Activated CD4-positive, alpha-beta T cell treated with anti-CD3 and anti-CD28 coated beads for 36 hours (primary cell): ENCODE data around the gene RFESD. TPM values are rescaled to one million over a fixed set of nuclear protein-coding genes. Genes with fewer than 3 reads are reported as not detected.

Experiments
- ATAC-seq: fragments of 200-7000 bp; cut with Tn5 transposase; one replicate; pipeline ENCODE4 v1.10.0; 2021; ENCODE audit warnings: mild to moderate bottlenecking, moderate library complexity
- CTCF ChIA-PET: fragments of 350-600 bp; sonication (Branson Sonifier 250); formaldehyde crosslinking; loops from one replicate; lab custom pipeline; 2021; ENCODE audit warnings: antibody characterized with exemption; lab: Charles Lee
- POLR2A ChIA-PET: fragments of 350-600 bp; sonication (Branson Sonifier 250); formaldehyde crosslinking; loops from one replicate; lab custom pipeline; 2021; ENCODE audit warnings: antibody characterized with exemption, inconsistent platforms; lab: Charles Lee
- DNase-seq: peaks from one replicate; pipeline ENCODE4 v3.0.0-alpha.2; 2020
- H3K27ac Mint-ChIP-seq: one replicate; pipeline ENCODE4 v1.8.0; 2021; ENCODE audit warnings: mixed read lengths
- H3K27me3 Mint-ChIP-seq: one replicate; pipeline ENCODE4 v1.8.0; 2021; ENCODE audit warnings: mixed read lengths
- H3K36me3 Mint-ChIP-seq: one replicate; pipeline ENCODE4 v1.8.0; 2021; ENCODE audit warnings: low read depth, mixed read lengths
- H3K4me1 Mint-ChIP-seq: one replicate; pipeline ENCODE4 v1.8.0; 2021; ENCODE audit warnings: mixed read lengths
- H3K4me3 Mint-ChIP-seq: one replicate; pipeline ENCODE4 v1.8.0; 2021; ENCODE audit warnings: mild to moderate bottlenecking, moderate library complexity, mixed read lengths
- H3K9me3 Mint-ChIP-seq: one replicate; pipeline ENCODE4 v1.8.0; 2021; ENCODE audit warnings: low read depth, mixed read lengths
- intact Hi-C, 2 experiments: fragments of 100-400 bp; cut with DNase I in 1 of 2; cut with micrococcal nuclease in 1 of 2; formaldehyde crosslinking; loops; one replicate each; pipeline versions ENCODE4 v1.14.2 to v1.15.1; 2022 to 2024; cut with DNase I, micrococcal nuclease
- total RNA-seq, 2 experiments: library from RNA; stranded (reverse); gene quantifications; one replicate each; pipeline ENCODE4 v1.2.3, GENCODE V29; 2021

RFESD gene
- total RNA-seq = 1 to 10 TPM; 4.1 to 9.2 TPM

DNA sequence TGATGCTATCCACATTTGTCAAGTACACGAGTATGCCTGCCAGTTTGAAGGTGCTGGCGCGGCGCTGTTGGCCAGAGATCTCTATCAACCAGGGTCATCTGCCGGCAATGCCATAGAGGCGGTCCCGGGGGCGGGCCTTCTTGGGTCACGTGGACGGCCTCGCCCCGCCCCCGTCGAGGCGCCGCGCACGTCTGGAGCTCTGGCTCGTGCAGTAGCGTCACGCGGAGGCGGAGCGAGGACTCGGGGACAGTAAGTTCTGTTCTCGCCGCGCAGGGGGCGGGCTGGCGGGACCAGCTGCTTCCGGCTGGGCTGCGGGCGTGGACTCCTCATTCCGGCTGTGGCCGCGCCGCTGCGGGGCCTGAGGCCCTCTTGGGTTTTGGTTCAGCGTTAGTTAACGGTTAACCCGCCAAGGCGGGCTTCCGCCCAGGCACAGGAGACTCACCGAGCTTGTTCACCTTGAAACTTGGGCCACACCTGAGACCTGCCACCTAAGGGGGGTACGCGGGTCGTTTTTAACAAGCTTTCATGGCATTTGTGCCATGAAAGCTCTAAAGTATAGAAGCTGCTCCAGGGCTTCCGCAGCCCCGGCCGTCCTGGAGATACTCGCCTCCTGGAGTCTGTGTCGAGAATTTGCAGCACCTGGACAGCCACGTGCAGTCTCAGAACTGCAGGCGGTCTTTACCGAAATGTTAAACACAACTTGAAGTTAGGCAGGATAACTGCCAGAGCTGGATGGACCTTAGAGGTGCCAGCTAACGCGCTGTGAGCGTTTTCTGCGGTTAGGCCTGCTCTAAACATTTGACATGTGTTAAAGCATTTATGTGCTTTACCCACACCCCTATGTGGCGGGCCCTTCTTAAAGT is at the start of gene RFESD:
Gene RFESD, plus strand, starts transcription at position 209 of the 863 bp plus-strand sequence. CDS start 5,495 bp downstream, outside the sequence.
- peak within 1 kb of the TSS; percentile 87 for H3K27ac Mint-ChIP-seq
- intact Hi-C loops = loop anchor here (1.0 to 10.0 kb wide), 14 partner anchors 14 to 1016 kb away; partner anchors contain the start of genes ARSK (in 2 of the 2), GLRX (in 2 of the 2), CAST (in 1 of the 2) and GPR150 (in 1 of the 2)
- H3K4me3 Mint-ChIP-seq = peak within 1 kb of the TSS; percentile 79
- peaks cover 42% of the 10 kb centered on the region for H3K4me1 Mint-ChIP-seq
- POLR2A ChIA-PET = interaction anchor here (0.6 to 1.4 kb wide), 7 partner anchors 15 to 619 kb away, joined by 3 to 5 read pairs (median 5); partner anchors contain the start of genes ARSK, RHOBTB3 and SKIC3
- DNase-seq (peak; percentile 98), ATAC-seq (peak; percentile 92)
- no peaks in the 10 kb centered on the region for H3K27me3 Mint-ChIP-seq
- H3K36me3 Mint-ChIP-seq = no peaks in the 10 kb centered on the region
- CTCF ChIA-PET = interaction anchor here (0.7 to 5.9 kb wide), 16 partner anchors 9 to 482 kb away, joined by 3 to 39 read pairs (median 3); partner anchors contain the start of gene ARSK
- no peaks in the 10 kb centered on the region for H3K9me3 Mint-ChIP-seq

DNA sequence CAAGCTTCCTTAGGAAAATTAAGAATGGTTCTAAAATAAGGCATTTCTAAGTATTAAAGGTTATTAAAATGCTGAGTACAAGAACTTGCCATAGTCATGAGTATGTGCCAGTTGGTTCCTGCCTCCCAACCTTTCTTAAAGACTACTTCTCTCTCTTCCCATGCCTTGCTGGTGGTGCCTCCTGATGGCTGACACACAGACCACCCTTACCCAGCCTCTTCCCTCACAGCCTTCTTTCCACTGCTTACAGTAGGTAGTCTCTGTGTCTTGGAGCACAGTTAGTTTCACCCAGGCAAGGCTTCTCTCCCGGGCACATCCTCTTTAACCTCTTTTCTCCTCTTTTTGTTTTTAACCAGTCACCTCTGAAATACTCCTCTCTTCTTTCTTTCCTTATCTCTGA is 47.3 kb upstream of the RFESD start:
- no peak overlapping the region for H3K4me3 Mint-ChIP-seq
- no peaks in the 10 kb centered on the region for H3K27me3 Mint-ChIP-seq
- no peaks in the 10 kb centered on the region for H3K4me1 Mint-ChIP-seq
- H3K36me3 Mint-ChIP-seq = peaks cover 5% of the 10 kb centered on the region
- ChIA-PET POLR2A (no interaction called here), CTCF (interaction anchor here (1.0 to 1.1 kb wide), 2 partner anchors 9 to 11 kb away, joined by 3 to 4 read pairs; no protein-coding TSS in a partner anchor)
- no peaks in the 10 kb centered on the region for H3K9me3 Mint-ChIP-seq
- intact Hi-C loops = loop anchor here in 1 of 2 experiments (10.0 kb wide), 1 partner anchor 314 kb away; the partner anchor contains the start of gene MCTP1
- DNase-seq (no peak), ATAC-seq (no peak)
- H3K27ac Mint-ChIP-seq = no peak overlapping the region

DNA sequence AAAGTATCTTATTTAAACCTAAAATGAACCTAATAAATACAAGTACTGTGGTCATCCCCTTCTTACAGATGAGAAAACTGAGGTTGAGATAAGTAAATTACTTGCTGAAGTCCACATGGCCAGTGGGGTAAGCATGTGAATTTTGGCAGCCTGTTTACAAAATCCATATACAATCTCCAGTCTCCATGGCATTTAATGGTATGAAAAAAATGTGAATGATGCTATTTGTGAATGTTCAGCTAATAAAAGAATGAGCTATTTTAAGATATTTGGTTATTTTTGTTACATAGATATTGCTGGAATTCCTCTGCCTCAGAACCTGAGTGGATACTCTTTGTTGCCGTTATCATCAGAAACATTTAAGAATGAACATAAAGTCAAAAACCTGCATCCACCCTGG is 46.0 kb upstream of the RFESD start:
- Mint-ChIP-seq H3K4me1 (no peaks in the 10 kb centered on the region), H3K36me3 (peaks cover 9% of the 10 kb centered on the region), H3K4me3 (no peak overlapping the region), H3K27me3 (no peaks in the 10 kb centered on the region), H3K9me3 (no peaks in the 10 kb centered on the region), H3K27ac (no peak overlapping the region)
- DNase-seq (no peak), ATAC-seq (no peak)
- CTCF ChIA-PET = interaction anchor here (1.1 kb wide), 1 partner anchor 8 kb away, joined by 3 read pairs; no protein-coding TSS in a partner anchor
- intact Hi-C loops = no loop called here
- POLR2A ChIA-PET = no interaction called here

DNA sequence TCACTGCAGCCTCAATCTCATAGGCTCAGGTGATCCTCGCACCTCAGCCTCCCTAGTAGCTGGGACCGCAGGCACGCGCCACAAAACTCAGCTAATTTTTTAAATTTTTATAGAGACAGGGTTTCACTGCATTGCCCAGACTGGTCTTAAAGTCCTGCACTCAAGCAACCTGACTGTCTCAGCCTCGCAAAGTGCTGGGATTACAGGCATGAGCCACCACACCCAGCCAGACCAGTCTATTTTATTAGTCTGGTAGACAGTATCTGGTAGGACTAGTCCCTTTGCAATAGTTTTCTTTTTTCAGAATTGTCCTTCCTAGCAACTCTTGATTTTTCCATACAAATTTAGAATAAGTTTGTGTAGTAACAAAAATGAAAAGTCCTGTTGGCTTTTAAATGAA is 40.8 kb upstream of the RFESD start:
- DNase-seq (no peak), ATAC-seq (no peak)
- ChIA-PET CTCF (no interaction called here), POLR2A (no interaction called here)
- H3K27ac Mint-ChIP-seq = no peak overlapping the region
- H3K36me3 Mint-ChIP-seq = peaks cover 9% of the 10 kb centered on the region
- intact Hi-C loops = no loop called here
- H3K27me3 Mint-ChIP-seq = no peaks in the 10 kb centered on the region
- no peaks in the 10 kb centered on the region for H3K9me3 Mint-ChIP-seq
- H3K4me3 Mint-ChIP-seq = no peak overlapping the region
- H3K4me1 Mint-ChIP-seq = no peaks in the 10 kb centered on the region

DNA sequence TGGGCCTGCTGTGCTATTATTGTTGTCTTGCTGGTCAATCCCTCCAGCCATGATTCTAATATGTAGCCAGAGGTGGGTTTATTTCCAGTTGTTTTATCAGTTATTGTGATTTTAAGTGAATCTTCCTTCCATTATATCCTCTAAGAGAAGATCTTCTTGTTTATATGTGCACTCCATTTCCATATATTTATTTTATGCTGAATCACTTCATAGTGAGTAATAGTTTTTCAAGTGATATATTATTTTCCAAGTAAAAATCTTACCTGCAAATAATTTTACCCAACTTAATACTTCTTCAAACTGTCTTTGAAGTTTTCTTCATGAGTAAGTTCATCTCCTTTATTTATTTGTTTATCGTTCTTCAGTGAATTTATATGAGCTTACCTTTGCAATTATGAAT is 40.2 kb upstream of the RFESD start:
- CTCF ChIA-PET = interaction anchor here (1.5 to 1.7 kb wide), 2 partner anchors 16 to 25 kb away, joined by 4 to 6 read pairs; no protein-coding TSS in a partner anchor
- intact Hi-C loops = no loop called here
- H3K4me1 Mint-ChIP-seq = no peaks in the 10 kb centered on the region
- no peak overlapping the region for H3K27ac Mint-ChIP-seq
- no peaks in the 10 kb centered on the region for H3K27me3 Mint-ChIP-seq
- POLR2A ChIA-PET = no interaction called here
- ATAC-seq (no peak), DNase-seq (no peak)
- H3K4me3 Mint-ChIP-seq = no peak overlapping the region
- H3K9me3 Mint-ChIP-seq = no peaks in the 10 kb centered on the region
- H3K36me3 Mint-ChIP-seq = peaks cover 8% of the 10 kb centered on the region

DNA sequence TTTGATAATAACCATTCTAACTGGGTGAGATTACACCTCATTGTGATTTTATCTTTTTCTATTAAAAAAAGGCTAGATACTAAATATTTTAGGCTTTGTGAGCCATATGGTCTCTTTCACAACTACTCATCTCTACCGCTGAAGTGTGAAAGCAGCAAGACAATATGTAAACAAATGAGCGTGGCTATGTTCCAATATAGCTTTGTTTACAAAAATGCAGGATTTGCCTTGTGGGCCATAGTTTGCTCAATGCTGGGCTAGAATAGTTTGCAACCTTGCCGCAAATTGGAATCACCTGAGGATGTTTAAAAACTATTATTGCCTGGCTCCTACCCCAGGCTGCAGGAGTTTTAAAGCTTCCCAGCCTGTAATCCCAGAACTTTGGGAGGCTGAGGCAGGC is 36.9 kb upstream of the RFESD start:
- peaks cover 7% of the 10 kb centered on the region for H3K9me3 Mint-ChIP-seq
- no peak overlapping the region for H3K4me3 Mint-ChIP-seq
- peaks cover 5% of the 10 kb centered on the region for H3K4me1 Mint-ChIP-seq
- ChIA-PET CTCF (interaction anchor here (0.6 to 1.8 kb wide), 2 partner anchors 10 to 12 kb away, joined by 3 to 4 read pairs; no protein-coding TSS in a partner anchor), POLR2A (no interaction called here)
- ATAC-seq (no peak), DNase-seq (no peak)
- H3K36me3 Mint-ChIP-seq = peaks cover 18% of the 10 kb centered on the region
- H3K27ac Mint-ChIP-seq = no peak overlapping the region
- intact Hi-C loops = no loop called here
- no peaks in the 10 kb centered on the region for H3K27me3 Mint-ChIP-seq

DNA sequence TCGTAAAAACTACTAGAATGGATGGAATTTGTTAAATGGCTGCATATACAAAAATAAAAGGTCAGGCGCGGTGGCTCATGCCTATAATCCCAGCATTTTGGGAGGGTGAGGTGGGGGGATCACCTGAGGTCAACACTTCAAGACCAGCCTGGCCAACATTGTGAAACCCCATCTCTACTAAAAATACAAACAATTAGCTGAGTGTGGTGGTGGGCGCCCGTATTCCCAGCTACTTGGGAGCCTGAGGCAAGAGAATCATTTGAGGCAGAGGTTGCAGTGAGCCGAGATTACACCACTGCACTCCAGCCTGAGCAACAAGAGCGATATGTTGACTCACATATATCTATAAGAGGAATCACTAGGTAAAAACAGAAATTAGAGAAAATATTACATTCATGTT is 36.0 kb upstream of the RFESD start:
- intact Hi-C loops = no loop called here
- Mint-ChIP-seq H3K27me3 (no peaks in the 10 kb centered on the region), H3K9me3 (peaks cover 7% of the 10 kb centered on the region), H3K4me3 (no peak overlapping the region), H3K36me3 (peaks cover 17% of the 10 kb centered on the region), H3K4me1 (peaks cover 11% of the 10 kb centered on the region), H3K27ac (no peak overlapping the region)
- ChIA-PET CTCF (interaction anchor here (1.8 kb wide), 1 partner anchor 11 kb away, joined by 4 read pairs; no protein-coding TSS in a partner anchor), POLR2A (no interaction called here)
- ATAC-seq = no peak
- DNase-seq = no peak

DNA sequence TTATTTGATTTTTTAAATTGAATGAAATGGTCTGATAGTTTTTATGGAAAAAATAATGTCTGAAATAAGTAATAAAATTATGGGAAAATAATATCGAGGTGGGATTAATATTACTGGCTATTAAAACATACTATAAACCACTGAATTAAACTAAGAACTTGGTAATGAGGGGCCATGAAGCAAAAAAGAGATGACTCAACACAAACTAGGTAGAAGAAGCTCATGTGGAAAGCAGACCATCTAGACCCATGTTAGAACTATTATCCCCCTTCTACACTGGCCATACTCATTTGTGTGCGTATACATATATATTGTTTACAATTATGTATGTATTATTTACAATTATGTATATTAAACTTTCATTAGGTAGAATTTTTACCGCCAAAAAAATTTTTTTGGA is 35.2 kb upstream of the RFESD start:
- intact Hi-C loops = no loop called here
- Mint-ChIP-seq H3K9me3 (peaks cover 7% of the 10 kb centered on the region), H3K4me3 (no peak overlapping the region), H3K27ac (no peak overlapping the region), H3K4me1 (peaks cover 11% of the 10 kb centered on the region), H3K36me3 (peaks cover 17% of the 10 kb centered on the region), H3K27me3 (no peaks in the 10 kb centered on the region)
- DNase-seq (no peak), ATAC-seq (no peak)
- ChIA-PET CTCF (interaction anchor here (0.7 to 1.8 kb wide), 2 partner anchors 9 to 12 kb away, joined by 3 to 4 read pairs; no protein-coding TSS in a partner anchor), POLR2A (no interaction called here)

DNA sequence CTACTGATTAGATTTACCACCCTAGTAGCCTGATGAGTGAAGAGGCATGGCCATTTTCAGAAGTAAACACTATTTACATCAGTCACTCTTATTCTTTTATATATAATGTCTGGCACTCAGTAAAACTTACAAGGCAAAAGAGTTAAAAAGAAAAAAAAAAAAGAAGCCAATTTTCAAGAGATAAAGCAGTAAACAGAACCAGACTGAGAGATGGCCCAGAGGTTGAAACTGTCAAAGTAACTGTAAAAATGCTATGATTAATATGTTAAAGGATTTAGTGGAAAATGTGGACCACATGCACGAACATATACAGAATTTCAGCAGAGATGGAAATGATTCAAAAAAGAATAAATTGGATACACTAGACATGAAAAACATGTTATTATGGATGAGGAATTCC is 33.1 kb upstream of the RFESD start:
- peaks cover 22% of the 10 kb centered on the region for H3K4me1 Mint-ChIP-seq
- DNase-seq (no peak), ATAC-seq (no peak)
- CTCF ChIA-PET = interaction anchor here (0.9 to 1.1 kb wide), 2 partner anchors 10 to 37 kb away, joined by 3 read pairs; no protein-coding TSS in a partner anchor
- POLR2A ChIA-PET = no interaction called here
- H3K9me3 Mint-ChIP-seq = peaks cover 7% of the 10 kb centered on the region
- no peak overlapping the region for H3K27ac Mint-ChIP-seq
- no peak overlapping the region for H3K4me3 Mint-ChIP-seq
- H3K27me3 Mint-ChIP-seq = no peaks in the 10 kb centered on the region
- intact Hi-C loops = no loop called here
- peaks cover 17% of the 10 kb centered on the region for H3K36me3 Mint-ChIP-seq

DNA sequence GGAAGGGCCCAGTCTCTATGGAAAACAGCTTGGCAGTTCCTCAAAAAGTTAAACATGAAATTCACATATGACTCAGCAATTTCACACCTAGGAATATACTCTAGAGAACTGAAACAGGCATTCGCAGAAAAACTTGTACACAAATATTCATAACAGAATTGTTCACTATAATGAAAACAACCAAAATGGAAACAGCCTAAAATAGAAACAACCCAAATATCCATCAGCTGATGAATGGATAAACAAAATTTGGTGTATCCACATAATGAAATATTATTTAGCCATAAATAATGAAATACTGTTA is 31.5 kb upstream of the RFESD start:
- Mint-ChIP-seq H3K4me1 (peaks cover 38% of the 10 kb centered on the region), H3K4me3 (no peak overlapping the region), H3K27ac (no peak overlapping the region), H3K9me3 (peaks cover 7% of the 10 kb centered on the region), H3K27me3 (no peaks in the 10 kb centered on the region), H3K36me3 (peaks cover 19% of the 10 kb centered on the region)
- DNase-seq (no peak), ATAC-seq (peak; percentile 31)
- ChIA-PET CTCF (no interaction called here), POLR2A (no interaction called here)
- intact Hi-C loops = loop anchor here (1.0 kb wide), 1 partner anchor 24 kb away; no protein-coding TSS in a partner anchor

DNA sequence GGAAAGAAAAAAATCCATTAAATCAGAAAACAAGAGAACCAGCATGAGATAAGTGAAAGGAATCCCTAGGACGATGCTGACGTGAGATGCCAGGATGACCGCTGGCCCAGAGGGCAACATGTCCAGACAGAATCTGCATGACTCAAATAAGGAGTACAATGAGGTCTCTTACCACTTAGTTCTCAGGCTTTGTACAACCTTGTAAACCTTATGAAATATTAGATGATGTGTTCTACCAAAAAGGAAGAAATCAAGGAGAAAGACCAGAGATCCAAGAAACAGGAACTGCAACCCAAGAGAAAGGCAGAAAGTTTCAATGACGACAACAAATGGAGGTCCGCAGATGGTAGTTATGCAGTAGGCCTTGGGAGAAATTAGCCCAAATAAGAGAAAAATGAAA is 29.5 kb upstream of the RFESD start:
- no peaks in the 10 kb centered on the region for H3K27me3 Mint-ChIP-seq
- no peak overlapping the region for H3K27ac Mint-ChIP-seq
- no peak for DNase-seq
- CTCF ChIA-PET = interaction anchor here (0.6 kb wide), 1 partner anchor 28 kb away, joined by 3 read pairs; no protein-coding TSS in a partner anchor
- no peak overlapping the region for H3K4me3 Mint-ChIP-seq
- H3K4me1 Mint-ChIP-seq = peaks cover 45% of the 10 kb centered on the region
- peaks cover 19% of the 10 kb centered on the region for H3K36me3 Mint-ChIP-seq
- POLR2A ChIA-PET = no interaction called here
- peaks cover 7% of the 10 kb centered on the region for H3K9me3 Mint-ChIP-seq
- no peak for ATAC-seq
- intact Hi-C loops = no loop called here
